IMR-90 (cell line): ENCODE data around the gene PLSCR5. TPM values are rescaled to one million over a fixed set of nuclear protein-coding genes. Genes with fewer than 3 reads are reported as not detected.

Experiments
- ATAC-seq: fragments of 200-7000 bp; cut with Tn5 transposase; 2 replicates; pipeline ENCODE4 v1.9.1; 2020; ENCODE audit warnings: low read depth, mild to moderate bottlenecking, moderate library complexity
- BruUV-seq: library from RNA; stranded (reverse); fragments of 400-500 nt; replicated peaks from 2 replicates; lab custom pipeline; 2021; lab: Mats Ljungman, UMichigan
- CTCF ChIA-PET: fragments of 300-600 bp; formaldehyde crosslinking; extraction: SDS; loops from one replicate; lab custom pipeline; 2021; ENCODE audit warnings: antibody characterized with exemption; lab: Yijun Ruan, JAX
- POLR2A ChIA-PET: fragments of 300-600 bp; sonication (Branson Sonifier 250); formaldehyde crosslinking; loops from one replicate; lab custom pipeline; 2022; ENCODE audit warnings: antibody characterized with exemption; ENCODE audit not compliant: unreplicated experiment; lab: Charles Lee
- DNase-seq: peaks from one replicate; pipeline ENCODE4 v3.0.0; 2013
- H2AFZ ChIP-seq: replicated peaks from 2 replicates; pipeline ENCODE3; 2013; ENCODE audit warnings: low read length, mild to moderate bottlenecking; ENCODE audit not compliant: poor library complexity
- H2AK5ac ChIP-seq: 2 replicates; pipeline ENCODE4 v1.6.1; 2013; ENCODE audit warnings: low read depth, low read length, inconsistent platforms
- H2AK9ac ChIP-seq: replicated peaks from 2 replicates; pipeline ENCODE3; 2013; ENCODE audit warnings: mild to moderate bottlenecking, low read depth, low read length, moderate library complexity; ENCODE audit not compliant: poor library complexity
- H2BK120ac ChIP-seq: 2 replicates; pipeline ENCODE4 v1.6.1; 2013; ENCODE audit warnings: low read depth, low read length, inconsistent platforms
- H2BK15ac ChIP-seq: 3 replicates; pipeline ENCODE4 v1.6.1; 2013; ENCODE audit warnings: low read depth, low read length, inconsistent platforms
- H2BK20ac ChIP-seq: 2 replicates; pipeline ENCODE4 v1.6.1; 2013; ENCODE audit warnings: low read depth, mild to moderate bottlenecking, inconsistent platforms, low read length, moderate library complexity
- H2BK5ac ChIP-seq: 2 replicates; pipeline ENCODE4 v1.6.1; 2013; ENCODE audit warnings: mild to moderate bottlenecking, low read depth, low read length, inconsistent platforms; ENCODE audit not compliant: poor library complexity, severe bottlenecking
- H3K14ac ChIP-seq: replicated peaks from 2 replicates; pipeline ENCODE4 v1.6.1; 2013; ENCODE audit warnings: low read depth, low read length, inconsistent platforms
- H3K18ac ChIP-seq: 2 replicates; pipeline ENCODE4 v1.6.1; 2013; ENCODE audit warnings: low read depth, low read length, control low read depth
- H3K23ac ChIP-seq: 2 replicates; pipeline ENCODE4 v1.6.1; 2013; ENCODE audit warnings: low read depth, low read length, inconsistent platforms
- H3K27ac ChIP-seq: 2 replicates; pipeline ENCODE4 v1.5.1; 2013; ENCODE audit warnings: mild to moderate bottlenecking, control low read depth, low read length; ENCODE audit not compliant: insufficient read depth
- H3K27me3 ChIP-seq: 2 replicates; pipeline ENCODE4 v1.6.1; 2013; ENCODE audit warnings: low read length; ENCODE audit not compliant: control insufficient read depth, insufficient read depth
- H3K36me3 ChIP-seq: 2 replicates; pipeline ENCODE4 v1.6.1; 2013; ENCODE audit warnings: low read length, mixed read lengths; ENCODE audit not compliant: control insufficient read depth, insufficient read depth
- H3K4ac ChIP-seq: 2 replicates; pipeline ENCODE4 v1.6.1; 2013; ENCODE audit warnings: low read depth, low read length, inconsistent platforms
- H3K4me1 ChIP-seq: 2 replicates; pipeline ENCODE4 v1.6.1; 2013; ENCODE audit warnings: low read length, mixed read lengths; ENCODE audit not compliant: control insufficient read depth, insufficient read depth
- H3K4me2 ChIP-seq: 2 replicates; pipeline ENCODE4 v1.6.1; 2013; ENCODE audit warnings: low read depth, mild to moderate bottlenecking, control low read depth, low read length, moderate library complexity
- H3K4me3 ChIP-seq: 2 replicates; pipeline ENCODE4 v1.5.1; 2013; ENCODE audit warnings: low read depth, mild to moderate bottlenecking, control low read depth, low read length, moderate library complexity; ENCODE audit not compliant: insufficient read depth
- H3K56ac ChIP-seq: 2 replicates; pipeline ENCODE4 v1.6.1; 2013; ENCODE audit warnings: low read length, inconsistent platforms; ENCODE audit not compliant: insufficient read depth; ENCODE audit errors: extremely low read depth
- H3K79me1 ChIP-seq, 2 experiments: 2 replicates each; pipeline ENCODE4 v1.6.1; 2013; ENCODE audit warnings: low read length in 2 of 2, inconsistent platforms in 1 of 2, low read depth in 1 of 2
- H3K9ac ChIP-seq: 2 replicates; pipeline ENCODE4 v1.6.1; 2013; ENCODE audit warnings: low read depth, low read length, control low read depth
- H3K9me1 ChIP-seq: 2 replicates; pipeline ENCODE4 v1.6.1; 2013; ENCODE audit warnings: low read length, inconsistent platforms; ENCODE audit not compliant: insufficient read depth
- H3K9me3 ChIP-seq: 2 replicates; pipeline ENCODE4 v1.6.1; 2013; ENCODE audit warnings: low read length; ENCODE audit not compliant: control insufficient read depth, insufficient read depth
- H4K20me1 ChIP-seq: 2 replicates; pipeline ENCODE4 v1.6.1; 2013; ENCODE audit warnings: low read length, inconsistent platforms; ENCODE audit not compliant: insufficient read depth
- H4K5ac ChIP-seq: 2 replicates; pipeline ENCODE4 v1.6.1; 2013; ENCODE audit warnings: mild to moderate bottlenecking, low read depth, low read length, control low read depth
- H4K8ac ChIP-seq, 2 experiments: 2 replicates each; pipeline ENCODE4 v1.6.1; 2013; ENCODE audit warnings: low read depth in 2 of 2, low read length in 2 of 2, control low read depth in 1 of 2, inconsistent platforms in 1 of 2
- H4K91ac ChIP-seq: 2 replicates; pipeline ENCODE4 v1.6.1; 2013; ENCODE audit warnings: low read depth, low read length, inconsistent platforms; ENCODE audit not compliant: insufficient read depth
- BHLHE40 ChIP-seq: fragments of 150-350 bp; IDR thresholded peaks from 2 replicates; pipeline ENCODE4 v1.6.1; 2016; ENCODE audit warnings: mild to moderate bottlenecking, low read depth, low read length
- CEBPB ChIP-seq: IDR thresholded peaks from 2 replicates; pipeline ENCODE4 v1.6.1; 2012; ENCODE audit warnings: low read depth, low read length, improper control_type of control experiment
- CHD1 ChIP-seq: IDR thresholded peaks from 2 replicates; pipeline ENCODE4 v1.6.1; 2012; ENCODE audit warnings: low read depth, low read length, improper control_type of control experiment
- CTCF ChIP-seq: conservative IDR thresholded peaks from 2 replicates; pipeline ENCODE4 v1.5.1; 2012; ENCODE audit warnings: mild to moderate bottlenecking, low read depth, low read length, improper control_type of control experiment
- ELK1 ChIP-seq: fragments of 150-350 bp; IDR thresholded peaks from 2 replicates; pipeline ENCODE4 v1.6.1; 2016; ENCODE audit warnings: low read depth, mild to moderate bottlenecking, low read length, moderate library complexity, borderline replicate concordance
- FOS ChIP-seq: fragments of 150-350 bp; IDR thresholded peaks from 2 replicates; pipeline ENCODE4 v1.6.1; 2016; ENCODE audit warnings: low read depth, low read length
- MAFK ChIP-seq: IDR thresholded peaks from 2 replicates; pipeline ENCODE4 v1.6.1; 2012; ENCODE audit warnings: low read depth, low read length, improper control_type of control experiment
- MAZ ChIP-seq: IDR thresholded peaks from 2 replicates; pipeline ENCODE4 v1.6.1; 2012; ENCODE audit warnings: low read depth, mild to moderate bottlenecking, low read length, improper control_type of control experiment, moderate library complexity, borderline replicate concordance
- MXI1 ChIP-seq: IDR thresholded peaks from 2 replicates; pipeline ENCODE4 v1.6.1; 2012; ENCODE audit warnings: low read depth, mild to moderate bottlenecking, low read length, moderate library complexity, borderline replicate concordance
- NFE2L2 ChIP-seq: fragments of 150-350 bp; IDR thresholded peaks from 2 replicates; pipeline ENCODE4 v1.6.1; 2016; ENCODE audit warnings: low read depth, mild to moderate bottlenecking, low read length
- POLR2A ChIP-seq: IDR thresholded peaks from 2 replicates; pipeline ENCODE4 v1.6.1; 2012; ENCODE audit warnings: mild to moderate bottlenecking, low read depth, low read length
- RAD21 ChIP-seq: IDR thresholded peaks from 2 replicates; pipeline ENCODE4 v1.6.1; 2012; ENCODE audit warnings: low read length, improper control_type of control experiment
- RCOR1 ChIP-seq: IDR thresholded peaks from 2 replicates; pipeline ENCODE4 v1.6.1; 2012; ENCODE audit warnings: mild to moderate bottlenecking, low read length, improper control_type of control experiment; ENCODE audit not compliant: insufficient replicate concordance
- RFX5 ChIP-seq: IDR thresholded peaks from 2 replicates; pipeline ENCODE4 v1.8.0; 2012; ENCODE audit warnings: low read depth, mild to moderate bottlenecking, low read length, moderate library complexity
- SMC3 ChIP-seq: fragments of 150-350 bp; IDR thresholded peaks from 2 replicates; pipeline ENCODE4 v1.6.1; 2016; ENCODE audit warnings: low read depth, mild to moderate bottlenecking, antibody characterized with exemption, low read length, moderate library complexity
- USF2 ChIP-seq: fragments of 150-350 bp; IDR thresholded peaks from 2 replicates; pipeline ENCODE4 v1.6.1; 2017; ENCODE audit warnings: mild to moderate bottlenecking, antibody characterized with exemption, low read length, low read depth
- WGBS, 2 experiments: methylation state at CpG; one replicate each; pipeline versions ENCODE4 v1.1.5 to v1.1.7; 2013; ENCODE audit warnings: missing lambda C conversion rate in 2 of 2; ENCODE audit not compliant: insufficient read length in 1 of 2; ENCODE audit errors: extremely low coverage in 2 of 2; 5-methylcytosine and 5-hydroxymethylcytosine counted together
- dilution Hi-C: fragments of 300-500 bp; cut with HindIII; formaldehyde crosslinking; loops from one replicate; pipeline ENCODE4 v1.14.3; 2018; ENCODE audit warnings: low sequenced_read_pairs; ENCODE audit not compliant: unreplicated experiment
- in situ Hi-C: fragments of 300-500 bp; cut with MboI; formaldehyde crosslinking; loops from 3 replicates; pipeline ENCODE4 v1.14.3; 2019; ENCODE audit warnings: low sequenced_read_pairs, inconsistent platforms, mixed read lengths
- intact Hi-C: fragments of 100-400 bp; cut with micrococcal nuclease; formaldehyde crosslinking; loops from 2 replicates; pipeline ENCODE4 v1.10.0; 2022
- polyA plus RNA-seq, 3 experiments: library from polyadenylated mRNA; depleted of rRNA; stranded (reverse); fragments of >200 nt; gene quantifications; 2 replicates each; pipeline ENCODE4 v1.2.3, GENCODE V29; 2012; ENCODE audit warnings: low replicate concordance in 1 of 3
- total RNA-seq: library from RNA; depleted of rRNA; stranded (reverse); fragments of >200 nt; gene quantifications from 2 replicates; pipeline ENCODE4 v1.2.3, GENCODE V29; 2012

The PLSCR5 gene
- total and polyA plus RNA-seq, 2 of the 4 experiments (the other 2 are of a cell fraction): not detected

- H2AFZ ChIP-seq: no peak overlapping the region
- no peak overlapping the region for H2AK5ac ChIP-seq
- ATAC-seq (no peak), DNase-seq (no peak)
- POLR2A ChIA-PET: no interaction called here
- no peaks in the 10 kb centered on the region for H4K20me1 ChIP-seq
- no peak overlapping the region for H2BK5ac ChIP-seq
- H3K4ac ChIP-seq: no peak overlapping the region
- no peak overlapping the region for H3K23ac ChIP-seq
- no peak overlapping the region for H4K8ac ChIP-seq
- H3K9ac ChIP-seq: no peak overlapping the region
- no peaks in the 10 kb centered on the region for H3K79me1 ChIP-seq
- no peaks in the 10 kb centered on the region; the same call in 1 of the 2 replicates for H3K27me3 ChIP-seq
- no peak overlapping the region for H3K18ac ChIP-seq
- WGBS, 2 experiments: 80% methylated on average over 1 of the region's 1 CpG; no CpG with 5 or more reads in 1 of the 2 experiments
- no peak overlapping the region for H4K91ac ChIP-seq
- H3K4me3 ChIP-seq: no peak overlapping the region
- no peak overlapping the region for H3K14ac ChIP-seq
- no peak overlapping the region for H2BK20ac ChIP-seq
- no peaks in the 10 kb centered on the region for H3K9me1 ChIP-seq
- H3K4me2 ChIP-seq: no peak overlapping the region
- CTCF ChIA-PET: no interaction called here
- dilution Hi-C loops (no loop called here), in situ Hi-C loops (no loop called here), intact Hi-C loops (no loop called here)
- H2BK120ac ChIP-seq: no peak overlapping the region
- no peak overlapping the region for H2BK15ac ChIP-seq
- TF ChIP-seq MAFK: no peak
- TF ChIP-seq CHD1: no peak
- TF ChIP-seq BHLHE40: no peak
- no peak for TF ChIP-seq RFX5
- TF ChIP-seq USF2: no peak
- no peak for TF ChIP-seq FOS
- no peak for TF ChIP-seq CTCF
- no peak for TF ChIP-seq RCOR1
- no peak for TF ChIP-seq ELK1
- no peak for TF ChIP-seq CEBPB
- no peak for TF ChIP-seq MXI1
- TF ChIP-seq MAZ: no peak
- TF ChIP-seq POLR2A: no peak
- TF ChIP-seq SMC3: no peak
- TF ChIP-seq RAD21: no peak
- TF ChIP-seq NFE2L2: no peak
- no peak overlapping the region for H2AK9ac ChIP-seq
- no TSS peak for BruUV-seq
- H3K36me3 ChIP-seq: no peaks in the 10 kb centered on the region; the same call in 1 of the 2 replicates
- no peak overlapping the region for H4K5ac ChIP-seq
- H3K56ac ChIP-seq: no peak overlapping the region
- H3K4me1 ChIP-seq: no peaks in the 10 kb centered on the region
- H3K9me3 ChIP-seq: no peaks in the 10 kb centered on the region
- H3K27ac ChIP-seq: no peak overlapping the region
Measured at GRCh38 chr3:146561879-146562278, 43.3 kb downstream of the PLSCR5 start.
